NCI-H1092 (cell line): ENCODE results near the gene PDE1C.
"Not testable (repeated sequence)": the region's sequence is repeated elsewhere in the genome, so short reads cannot be mapped to it uniquely, and the experiment has no call there.

Source experiments
- DNase-seq: peaks from one replicate; lab custom pipeline; 2025; lab: John Stamatoyannopoulos, UW

PDE1C gene

GRCh38 chr7:32043688-32044087 is 26.5 kb downstream of the PDE1C start:
- no peak for DNase-seq

GRCh38 chr7:32042900-32043299 is 27.3 kb downstream of the PDE1C start:
- DNase-seq, result no peak

GRCh38 chr7:32039000-32039756 is 31.0 kb downstream of the PDE1C start:
- no peak for DNase-seq

GRCh38 chr7:32037650-32038198 is 32.5 kb downstream of the PDE1C start:
- DNase-seq, result no peak

- no peak for DNase-seq
Measured at GRCh38 chr7:32036557-32036956, 33.6 kb downstream of the PDE1C start.

- no peak for DNase-seq
Measured at GRCh38 chr7:32034052-32034451, 36.2 kb downstream of the PDE1C start.

GRCh38 chr7:32033006-32033405 is 37.2 kb downstream of the PDE1C start:
- no peak for DNase-seq

GRCh38 chr7:32032211-32032610 is 38.0 kb downstream of the PDE1C start:
- no peak for DNase-seq

GRCh38 chr7:32030904-32031692 is 39.1 kb downstream of the PDE1C start:
- DNase-seq, result no peak

- DNase-seq, result no peak
Measured at GRCh38 chr7:32026083-32026425, 44.2 kb downstream of the PDE1C start.

GRCh38 chr7:32025381-32026082 is 44.7 kb downstream of the PDE1C start:
- DNase-seq, result no peak

GRCh38 chr7:32023376-32023775 is 46.8 kb downstream of the PDE1C start:
- DNase-seq, result no peak

GRCh38 chr7:32022966-32023365 is 47.2 kb downstream of the PDE1C start:
- DNase-seq, result no peak

- DNase-seq, result no peak
Measured at GRCh38 chr7:32020551-32021159, 49.6 kb downstream of the PDE1C start.

- DNase-seq, result no peak
Measured at GRCh38 chr7:32018845-32019578, 51.2 kb downstream of the PDE1C start.

GRCh38 chr7:32015133-32015532 is 55.1 kb downstream of the PDE1C start:
- no peak for DNase-seq

GRCh38 chr7:32013471-32013870 is 56.7 kb downstream of the PDE1C start:
- DNase-seq, result not testable (repeated sequence)

GRCh38 chr7:32005577-32005976 is 64.6 kb downstream of the PDE1C start:
- no peak for DNase-seq

GRCh38 chr7:32001948-32002347 is 68.3 kb downstream of the PDE1C start:
- no peak for DNase-seq

GRCh38 chr7:31997423-31997822 is 72.8 kb downstream of the PDE1C start:
- no peak for DNase-seq

GRCh38 chr7:31995134-31995533 is 75.1 kb downstream of the PDE1C start:
- DNase-seq, result no peak
